Hepatocyte (in vitro differentiated cells): Measurements from ENCODE around the gene HILPDA. TPM values are rescaled to one million over a fixed set of nuclear protein-coding genes. Genes with fewer than 3 reads are reported as not detected.

Source experiments
- DNase-seq: peaks from one replicate; pipeline ENCODE4 v3.0.0-alpha.2; 2016; ENCODE audit warnings: low spot score
- H2AFZ ChIP-seq: fragments of 200-600 bp; sonication (generic); 2 replicates; pipeline ENCODE4 v1.6.0; 2016; ENCODE audit warnings: antibody characterized with exemption, mild to moderate bottlenecking
- H3K27ac ChIP-seq: fragments of 200-600 bp; sonication (generic); 2 replicates; pipeline ENCODE4 v1.5.1; 2016; ENCODE audit warnings: mild to moderate bottlenecking
- H3K27me3 ChIP-seq: fragments of 200-600 bp; sonication (generic); 2 replicates; pipeline ENCODE4 v1.6.1; 2016
- H3K36me3 ChIP-seq: fragments of 200-600 bp; sonication (generic); replicated peaks from 2 replicates; pipeline ENCODE4 v1.5.1; 2016; ENCODE audit warnings: low read depth; ENCODE audit not compliant: insufficient read depth
- H3K4me1 ChIP-seq: fragments of 200-600 bp; sonication (generic); 2 replicates; pipeline ENCODE4 v1.5.1; 2016; ENCODE audit warnings: mild to moderate bottlenecking, moderate library complexity; ENCODE audit not compliant: insufficient read depth
- H3K4me2 ChIP-seq: fragments of 200-600 bp; sonication (generic); 2 replicates; pipeline ENCODE4 v1.6.0; 2016
- H3K4me3 ChIP-seq: fragments of 200-600 bp; sonication (generic); 2 replicates; pipeline ENCODE4 v1.5.1; 2016; ENCODE audit warnings: mild to moderate bottlenecking
- H3K79me2 ChIP-seq: fragments of 200-600 bp; sonication (generic); 2 replicates; pipeline ENCODE4 v1.6.0; 2017; ENCODE audit warnings: mild to moderate bottlenecking
- H3K9me2 ChIP-seq: fragments of 200-600 bp; sonication (generic); replicated peaks from 2 replicates; pipeline ENCODE4 v1.6.0; 2017; ENCODE audit warnings: mild to moderate bottlenecking; ENCODE audit not compliant: insufficient read depth
- H3K9me3 ChIP-seq: fragments of 200-600 bp; sonication (generic); 2 replicates; pipeline ENCODE4 v1.5.1; 2016; ENCODE audit warnings: low read depth, mild to moderate bottlenecking
- H4K20me1 ChIP-seq: fragments of 200-600 bp; sonication (generic); 2 replicates; pipeline ENCODE4 v1.6.0; 2016; ENCODE audit warnings: mild to moderate bottlenecking; ENCODE audit not compliant: insufficient read depth, poor library complexity, severe bottlenecking
- CTCF ChIP-seq: fragments of 200-600 bp; sonication (generic); IDR thresholded peaks from 2 replicates; pipeline ENCODE4 v1.5.1; 2016; ENCODE audit warnings: antibody characterized with exemption, mild to moderate bottlenecking; ENCODE audit not compliant: poor library complexity
- EZH2 ChIP-seq: fragments of 200-600 bp; sonication (generic); IDR thresholded peaks from 2 replicates; pipeline ENCODE4 v1.6.1; 2016; ENCODE audit warnings: antibody characterized with exemption, mild to moderate bottlenecking, borderline replicate concordance
- EZH2phosphoT487 ChIP-seq: fragments of 200-600 bp; sonication (generic); IDR thresholded peaks from one replicate; pipeline ENCODE4 v1.6.1; 2018; ENCODE audit warnings: antibody characterized with exemption, mild to moderate bottlenecking, low read depth, moderate library complexity; ENCODE audit not compliant: unreplicated experiment, severe bottlenecking
- WGBS: methylation state at CpG from one replicate; pipeline ENCODE4 v1.1.6; 2016; ENCODE audit warnings: low lambda C conversion rate; ENCODE audit errors: missing lambda C conversion rate; 5-methylcytosine and 5-hydroxymethylcytosine counted together
- polyA plus RNA-seq: library from polyadenylated mRNA; unstranded; fragments of >200 nt; fragmentation: Nextera tagmentation; extraction: Ambion mirVana; gene quantifications from 2 replicates; pipeline ENCODE4 v1.2.1, GENCODE V29; 2016
- total RNA-seq: library from RNA; depleted of rRNA; stranded (reverse); fragments of >200 nt; gene quantifications from 2 replicates; pipeline ENCODE4 v1.2.3, GENCODE V29; 2014

Gene HILPDA
- total and polyA plus RNA-seq, 2 experiments from 2014 or later = 18.0 to 44.2 TPM

GRCh38 chr7:128430207-128430606, 25.5 kb upstream of the HILPDA start:
- Histone ChIP-seq H3K4me1 (peaks cover 9% of the 10 kb centered on the region), H3K27ac (no peak overlapping the region), H3K27me3 (no peaks in the 10 kb centered on the region), H3K36me3 (no peaks in the 10 kb centered on the region), H3K4me3 (no peak overlapping the region), H3K9me3 (no peaks in the 10 kb centered on the region), H3K79me2 (no peaks in the 10 kb centered on the region), H2AFZ (no peak overlapping the region), H4K20me1 (no peaks in the 10 kb centered on the region), H3K4me2 (no peak overlapping the region), H3K9me2 (no peaks in the 10 kb centered on the region)
- TF ChIP-seq EZH2 (no peak), EZH2phosphoT487 (no peak), CTCF (no peak)
- DNase-seq = no peak
- WGBS = 76% methylated on average over 3 of the region's 3 CpGs

- no peak for DNase-seq
- TF ChIP-seq EZH2phosphoT487 (no peak), EZH2 (no peak), CTCF (no peak)
- no peaks in the 10 kb centered on the region for H3K27me3 ChIP-seq
- no peaks in the 10 kb centered on the region for H4K20me1 ChIP-seq
- no peak overlapping the region for H3K27ac ChIP-seq
- H3K4me1 ChIP-seq = peaks cover 16% of the 10 kb centered on the region
- no peaks in the 10 kb centered on the region for H3K79me2 ChIP-seq
- no peak overlapping the region for H2AFZ ChIP-seq
- 41% methylated on average over 6 of the region's 6 CpGs for WGBS
- no peak overlapping the region for H3K4me3 ChIP-seq
- H3K9me2 ChIP-seq = no peaks in the 10 kb centered on the region
- H3K36me3 ChIP-seq = no peaks in the 10 kb centered on the region
- H3K4me2 ChIP-seq = no peak overlapping the region
- H3K9me3 ChIP-seq = no peaks in the 10 kb centered on the region
Observed at GRCh38 chr7:128431221-128431620, 24.5 kb upstream of the HILPDA start.

- Histone ChIP-seq H3K79me2 (no peaks in the 10 kb centered on the region), H3K36me3 (no peaks in the 10 kb centered on the region), H3K4me2 (no peak overlapping the region), H3K9me3 (no peaks in the 10 kb centered on the region), H4K20me1 (no peaks in the 10 kb centered on the region), H3K27me3 (no peaks in the 10 kb centered on the region), H2AFZ (no peak overlapping the region), H3K9me2 (no peaks in the 10 kb centered on the region), H3K4me1 (peaks cover 16% of the 10 kb centered on the region), H3K27ac (no peak overlapping the region), H3K4me3 (no peak overlapping the region)
- DNase-seq = no peak
- 71% methylated on average over 2 of the region's 2 CpGs for WGBS
- TF ChIP-seq EZH2 (no peak), CTCF (no peak), EZH2phosphoT487 (no peak)
Observed at GRCh38 chr7:128431754-128432153, 23.9 kb upstream of the HILPDA start.
